ENCODE data around the gene VSIG8.

DNA sequence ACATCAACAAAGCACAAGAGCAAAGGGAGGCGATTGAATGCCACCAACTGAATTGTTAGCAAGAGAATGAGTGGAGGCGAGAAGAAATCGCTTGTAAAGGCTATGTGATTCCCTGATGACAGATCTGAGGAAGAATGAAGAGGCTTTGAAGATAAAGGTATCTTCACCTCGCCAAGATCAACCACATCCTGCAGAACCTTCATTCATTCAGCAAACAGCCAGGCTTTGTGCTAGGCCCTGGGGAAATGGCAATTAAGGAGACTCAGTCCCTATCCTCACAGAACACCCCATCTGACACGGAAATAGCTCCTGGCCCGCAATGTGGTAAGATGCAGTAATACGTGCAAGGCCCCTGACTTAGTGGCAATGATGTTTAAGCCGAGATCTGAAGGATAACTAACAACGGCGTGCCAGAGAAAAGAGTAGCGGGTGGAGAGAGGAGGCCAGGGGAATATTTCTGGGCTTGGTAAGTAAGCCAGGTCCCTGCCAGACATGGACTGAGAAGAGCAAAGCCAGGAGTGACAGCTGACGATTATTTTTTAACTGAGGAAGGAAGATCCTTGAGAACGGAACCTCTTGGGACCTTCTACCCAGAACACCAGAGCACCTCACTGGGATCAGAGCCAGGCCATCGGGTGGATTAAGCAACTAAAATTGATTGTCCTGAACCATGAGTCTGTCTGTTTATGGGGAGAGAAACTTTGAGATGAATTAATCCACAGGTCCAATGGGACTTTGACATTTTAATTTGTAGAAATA, 4.6 kb upstream of the VSIG8 start:
- TF ChIP-seq, protein P1, sequence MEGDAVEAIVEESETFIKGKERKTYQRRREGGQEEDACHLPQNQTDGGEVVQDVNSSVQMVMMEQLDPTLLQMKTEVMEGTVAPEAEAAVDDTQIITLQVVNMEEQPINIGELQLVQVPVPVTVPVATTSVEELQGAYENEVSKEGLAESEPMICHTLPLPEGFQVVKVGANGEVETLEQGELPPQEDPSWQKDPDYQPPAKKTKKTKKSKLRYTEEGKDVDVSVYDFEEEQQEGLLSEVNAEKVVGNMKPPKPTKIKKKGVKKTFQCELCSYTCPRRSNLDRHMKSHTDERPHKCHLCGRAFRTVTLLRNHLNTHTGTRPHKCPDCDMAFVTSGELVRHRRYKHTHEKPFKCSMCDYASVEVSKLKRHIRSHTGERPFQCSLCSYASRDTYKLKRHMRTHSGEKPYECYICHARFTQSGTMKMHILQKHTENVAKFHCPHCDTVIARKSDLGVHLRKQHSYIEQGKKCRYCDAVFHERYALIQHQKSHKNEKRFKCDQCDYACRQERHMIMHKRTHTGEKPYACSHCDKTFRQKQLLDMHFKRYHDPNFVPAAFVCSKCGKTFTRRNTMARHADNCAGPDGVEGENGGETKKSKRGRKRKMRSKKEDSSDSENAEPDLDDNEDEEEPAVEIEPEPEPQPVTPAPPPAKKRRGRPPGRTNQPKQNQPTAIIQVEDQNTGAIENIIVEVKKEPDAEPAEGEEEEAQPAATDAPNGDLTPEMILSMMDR (IDR thresholded peaks at IDR 0.05; ENCODE audit: low read length), result no peak
- TF ChIP-seq EZH2 (optimal IDR thresholded peaks at IDR 0.05; ENCODE audit: low read depth, low read length) (no peak), EZH2phosphoT487 (IDR thresholded peaks at IDR 0.05; ENCODE audit: low read length) (no peak)

All from MM.1S (cell line).